Activated T-cell treated with anti-CD3 and anti-CD28 coated beads, Interleukin-2, amount 50 U/mL, for 24 hours (primary cell): ENCODE measurements around the gene MAP6D1.

Experiments
- DNase-seq: peaks from one replicate; pipeline ENCODE4 v3.0.0-alpha.2; 2020
- H3K27ac Mint-ChIP-seq: 2 replicates; pipeline ENCODE4 v1.8.0; 2020; ENCODE audit warnings: mild to moderate bottlenecking, mixed read lengths
- H3K27me3 Mint-ChIP-seq: 2 replicates; pipeline ENCODE4 v1.8.0; 2020; ENCODE audit warnings: mixed read lengths
- H3K36me3 Mint-ChIP-seq: 2 replicates; pipeline ENCODE4 v1.8.0; 2020; ENCODE audit warnings: low read depth, mixed read lengths
- H3K4me1 Mint-ChIP-seq: 2 replicates; pipeline ENCODE4 v1.8.0; 2020; ENCODE audit warnings: low read depth, mixed read lengths
- H3K4me3 Mint-ChIP-seq: 2 replicates; pipeline ENCODE4 v1.8.0; 2020; ENCODE audit warnings: mild to moderate bottlenecking, moderate library complexity, mixed read lengths
- H3K9me3 Mint-ChIP-seq: 2 replicates; pipeline ENCODE4 v1.8.0; 2020; ENCODE audit warnings: mixed read lengths

The MAP6D1 gene

DNA sequence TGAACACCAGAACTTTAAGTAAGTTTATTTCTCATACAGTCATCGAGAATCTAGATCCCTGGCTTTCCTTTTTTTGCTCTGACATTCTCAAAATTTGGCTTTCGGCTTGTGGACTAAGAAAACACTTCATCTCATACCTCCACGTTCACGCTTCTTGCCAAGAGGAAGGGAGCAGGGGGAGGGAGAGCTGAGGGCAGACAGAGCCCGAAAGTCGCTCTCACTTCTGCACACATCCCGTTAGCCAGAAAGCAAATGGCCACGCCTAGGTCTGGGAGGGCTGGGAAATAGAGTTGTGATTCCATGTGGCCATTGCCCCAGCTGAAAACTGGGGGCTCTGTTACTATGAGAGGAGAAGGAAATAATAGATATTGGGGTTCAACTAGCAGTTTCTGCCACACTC lies 57.3 kb downstream of the MAP6D1 start:
- H3K27me3 Mint-ChIP-seq: no peaks in the 10 kb centered on the region
- peaks cover 12% of the 10 kb centered on the region for H3K4me1 Mint-ChIP-seq
- peaks cover 72% of the 10 kb centered on the region for H3K36me3 Mint-ChIP-seq
- DNase-seq: no peak
- H3K4me3 Mint-ChIP-seq: no peak overlapping the region
- no peaks in the 10 kb centered on the region for H3K9me3 Mint-ChIP-seq
- H3K27ac Mint-ChIP-seq: no peak overlapping the region

GRCh38 chr3:183766745-183767606 lies 58.4 kb downstream of the MAP6D1 start:
- Mint-ChIP-seq H3K4me1 (peaks cover 12% of the 10 kb centered on the region), H3K9me3 (no peaks in the 10 kb centered on the region), H3K36me3 (peaks cover 71% of the 10 kb centered on the region), H3K27ac (peak overlapping the region; percentile 33), H3K4me3 (no peak overlapping the region), H3K27me3 (no peaks in the 10 kb centered on the region)
- peak; percentile 71 for DNase-seq

GRCh38 chr3:183766107-183766506 lies 59.3 kb downstream of the MAP6D1 start:
- Mint-ChIP-seq H3K27me3 (no peaks in the 10 kb centered on the region), H3K27ac (no peak overlapping the region), H3K36me3 (peaks cover 75% of the 10 kb centered on the region), H3K9me3 (no peaks in the 10 kb centered on the region), H3K4me3 (no peak overlapping the region), H3K4me1 (peaks cover 12% of the 10 kb centered on the region)
- DNase-seq: no peak
